ENCODE measurements around the gene MIAT.

DNA sequence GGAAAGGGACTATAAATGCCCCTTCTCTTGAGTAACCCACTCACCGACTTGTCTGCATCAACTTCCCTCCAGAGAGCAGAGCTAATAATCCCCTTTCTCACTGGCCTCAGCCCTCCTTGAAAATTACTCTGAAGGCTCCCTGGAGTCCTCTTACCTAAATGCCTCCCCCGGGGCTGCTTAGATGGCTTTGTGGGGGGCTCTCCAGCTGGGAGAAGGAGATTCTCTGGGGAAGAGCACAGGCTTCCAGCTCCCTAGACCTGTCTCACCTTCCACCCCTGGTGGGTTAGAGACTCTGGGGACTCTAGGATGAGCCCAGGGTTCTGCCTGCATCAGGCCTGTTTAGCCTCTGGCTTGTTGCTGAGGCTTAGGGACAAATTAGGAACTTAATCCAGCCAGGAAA lies 39.8 kb downstream of the MIAT start:
- TF ChIP-seq, protein P1, sequence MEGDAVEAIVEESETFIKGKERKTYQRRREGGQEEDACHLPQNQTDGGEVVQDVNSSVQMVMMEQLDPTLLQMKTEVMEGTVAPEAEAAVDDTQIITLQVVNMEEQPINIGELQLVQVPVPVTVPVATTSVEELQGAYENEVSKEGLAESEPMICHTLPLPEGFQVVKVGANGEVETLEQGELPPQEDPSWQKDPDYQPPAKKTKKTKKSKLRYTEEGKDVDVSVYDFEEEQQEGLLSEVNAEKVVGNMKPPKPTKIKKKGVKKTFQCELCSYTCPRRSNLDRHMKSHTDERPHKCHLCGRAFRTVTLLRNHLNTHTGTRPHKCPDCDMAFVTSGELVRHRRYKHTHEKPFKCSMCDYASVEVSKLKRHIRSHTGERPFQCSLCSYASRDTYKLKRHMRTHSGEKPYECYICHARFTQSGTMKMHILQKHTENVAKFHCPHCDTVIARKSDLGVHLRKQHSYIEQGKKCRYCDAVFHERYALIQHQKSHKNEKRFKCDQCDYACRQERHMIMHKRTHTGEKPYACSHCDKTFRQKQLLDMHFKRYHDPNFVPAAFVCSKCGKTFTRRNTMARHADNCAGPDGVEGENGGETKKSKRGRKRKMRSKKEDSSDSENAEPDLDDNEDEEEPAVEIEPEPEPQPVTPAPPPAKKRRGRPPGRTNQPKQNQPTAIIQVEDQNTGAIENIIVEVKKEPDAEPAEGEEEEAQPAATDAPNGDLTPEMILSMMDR (IDR thresholded peaks at IDR 0.05; ENCODE audit: low read depth, low read length, missing input control) = no peak
- TF ChIP-seq, protein P2, sequence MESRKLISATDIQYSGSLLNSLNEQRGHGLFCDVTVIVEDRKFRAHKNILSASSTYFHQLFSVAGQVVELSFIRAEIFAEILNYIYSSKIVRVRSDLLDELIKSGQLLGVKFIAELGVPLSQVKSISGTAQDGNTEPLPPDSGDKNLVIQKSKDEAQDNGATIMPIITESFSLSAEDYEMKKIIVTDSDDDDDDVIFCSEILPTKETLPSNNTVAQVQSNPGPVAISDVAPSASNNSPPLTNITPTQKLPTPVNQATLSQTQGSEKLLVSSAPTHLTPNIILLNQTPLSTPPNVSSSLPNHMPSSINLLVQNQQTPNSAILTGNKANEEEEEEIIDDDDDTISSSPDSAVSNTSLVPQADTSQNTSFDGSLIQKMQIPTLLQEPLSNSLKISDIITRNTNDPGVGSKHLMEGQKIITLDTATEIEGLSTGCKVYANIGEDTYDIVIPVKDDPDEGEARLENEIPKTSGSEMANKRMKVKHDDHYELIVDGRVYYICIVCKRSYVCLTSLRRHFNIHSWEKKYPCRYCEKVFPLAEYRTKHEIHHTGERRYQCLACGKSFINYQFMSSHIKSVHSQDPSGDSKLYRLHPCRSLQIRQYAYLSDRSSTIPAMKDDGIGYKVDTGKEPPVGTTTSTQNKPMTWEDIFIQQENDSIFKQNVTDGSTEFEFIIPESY (IDR thresholded peaks at IDR 0.05) = no peak
- TF ChIP-seq, protein P3, sequence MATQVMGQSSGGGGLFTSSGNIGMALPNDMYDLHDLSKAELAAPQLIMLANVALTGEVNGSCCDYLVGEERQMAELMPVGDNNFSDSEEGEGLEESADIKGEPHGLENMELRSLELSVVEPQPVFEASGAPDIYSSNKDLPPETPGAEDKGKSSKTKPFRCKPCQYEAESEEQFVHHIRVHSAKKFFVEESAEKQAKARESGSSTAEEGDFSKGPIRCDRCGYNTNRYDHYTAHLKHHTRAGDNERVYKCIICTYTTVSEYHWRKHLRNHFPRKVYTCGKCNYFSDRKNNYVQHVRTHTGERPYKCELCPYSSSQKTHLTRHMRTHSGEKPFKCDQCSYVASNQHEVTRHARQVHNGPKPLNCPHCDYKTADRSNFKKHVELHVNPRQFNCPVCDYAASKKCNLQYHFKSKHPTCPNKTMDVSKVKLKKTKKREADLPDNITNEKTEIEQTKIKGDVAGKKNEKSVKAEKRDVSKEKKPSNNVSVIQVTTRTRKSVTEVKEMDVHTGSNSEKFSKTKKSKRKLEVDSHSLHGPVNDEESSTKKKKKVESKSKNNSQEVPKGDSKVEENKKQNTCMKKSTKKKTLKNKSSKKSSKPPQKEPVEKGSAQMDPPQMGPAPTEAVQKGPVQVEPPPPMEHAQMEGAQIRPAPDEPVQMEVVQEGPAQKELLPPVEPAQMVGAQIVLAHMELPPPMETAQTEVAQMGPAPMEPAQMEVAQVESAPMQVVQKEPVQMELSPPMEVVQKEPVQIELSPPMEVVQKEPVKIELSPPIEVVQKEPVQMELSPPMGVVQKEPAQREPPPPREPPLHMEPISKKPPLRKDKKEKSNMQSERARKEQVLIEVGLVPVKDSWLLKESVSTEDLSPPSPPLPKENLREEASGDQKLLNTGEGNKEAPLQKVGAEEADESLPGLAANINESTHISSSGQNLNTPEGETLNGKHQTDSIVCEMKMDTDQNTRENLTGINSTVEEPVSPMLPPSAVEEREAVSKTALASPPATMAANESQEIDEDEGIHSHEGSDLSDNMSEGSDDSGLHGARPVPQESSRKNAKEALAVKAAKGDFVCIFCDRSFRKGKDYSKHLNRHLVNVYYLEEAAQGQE (IDR thresholded peaks at IDR 0.05) = no peak
- no peak for TF ChIP-seq RXRA (IDR thresholded peaks at IDR 0.05)
- TF ChIP-seq SP1 (IDR thresholded peaks at IDR 0.05) = no peak
- TF ChIP-seq YY1 (IDR thresholded peaks at IDR 0.05) = no peak
- TF ChIP-seq, protein P4, sequence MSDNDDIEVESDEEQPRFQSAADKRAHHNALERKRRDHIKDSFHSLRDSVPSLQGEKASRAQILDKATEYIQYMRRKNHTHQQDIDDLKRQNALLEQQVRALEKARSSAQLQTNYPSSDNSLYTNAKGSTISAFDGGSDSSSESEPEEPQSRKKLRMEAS (IDR thresholded peaks at IDR 0.05) = no peak
- no peak for TF ChIP-seq JUND (IDR thresholded peaks at IDR 0.05)
- no peak for TF ChIP-seq GABPA (IDR thresholded peaks at IDR 0.05 in 1 of 2, conservative IDR thresholded peaks at IDR 0.05 in 1 of 2)
- TF ChIP-seq TAF1 (conservative IDR thresholded peaks at IDR 0.05) = no peak
- TF ChIP-seq, protein P5, sequence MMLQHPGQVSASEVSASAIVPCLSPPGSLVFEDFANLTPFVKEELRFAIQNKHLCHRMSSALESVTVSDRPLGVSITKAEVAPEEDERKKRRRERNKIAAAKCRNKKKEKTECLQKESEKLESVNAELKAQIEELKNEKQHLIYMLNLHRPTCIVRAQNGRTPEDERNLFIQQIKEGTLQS (IDR thresholded peaks at IDR 0.05) = no peak
